Cardiac septum (tissue), 1 donor: ENCODE results near the gene TIMM22. TPM values are rescaled to one million over a fixed set of nuclear protein-coding genes. Genes with fewer than 3 reads are reported as not detected.
"Not testable (repeated sequence)": the region's sequence is repeated elsewhere in the genome, so short reads cannot be mapped to it uniquely, and the experiment has no call there.

Experiments
- DNase-seq: peaks from one replicate; pipeline ENCODE4 v3.0.0-alpha.2; 2020; ENCODE audit warnings: low spot score
- intact Hi-C: fragments of 100-400 bp; cut with DNase I; formaldehyde crosslinking; loops from one replicate; pipeline ENCODE4 v1.14.0; 2022
- microRNA-seq: library from miRNA; unstranded; fragments of <30 nt; microRNA quantifications from one replicate; pipeline ENCODE4 v1.2.0, GENCODE V29; 2020
- total RNA-seq: library from RNA; stranded (reverse); fragmentation: NEBNext Ultra II Directional; extraction: Animal tissue kit (Norgen Biotek cat#: 25700); gene quantifications from one replicate; pipeline ENCODE4 v1.2.1, GENCODE V29; 2021
- donor health status: DM: no; HTN: no; CAD: no.

The TIMM22 gene
- total RNA-seq, 1 donor from 2014 or later, result 17.8 TPM

GRCh38 chr17:1048516-1049115, 51.7 kb downstream of the TIMM22 start:
- DNase-seq, intact Hi-C loops: not testable (repeated sequence)

GRCh38 chr17:1049446-1050225, 52.7 kb downstream of the TIMM22 start:
- DNase-seq, result no peak
- intact Hi-C loops, result loop anchor here (2.0 kb wide), 1 partner anchor 45 kb away; no protein-coding TSS in a partner anchor

- intact Hi-C loops, result loop anchor here (2.0 kb wide), 1 partner anchor 46 kb away; no protein-coding TSS in a partner anchor
- DNase-seq, result no peak
Measured at GRCh38 chr17:1050246-1050995, 53.5 kb downstream of the TIMM22 start.

GRCh38 chr17:1050996-1051925, 54.3 kb downstream of the TIMM22 start:
- DNase-seq, result no peak
- intact Hi-C loops, result loop anchor here (2.0 kb wide), 1 partner anchor 46 kb away; no protein-coding TSS in a partner anchor

Small RNA genes within 50 kb of the gene (microRNA-seq; reads per million reads assigned to microRNA genes)
- gene MIR3183, result not detected

Other genes with a start within 250 kb of the TIMM22 start
- 10.9 TPM for gene GEMIN4, start 244.9 kb upstream of the TIMM22 start, total RNA-seq
- 33.8 TPM for gene GLOD4, start 214.8 kb upstream of the TIMM22 start, total RNA-seq
- 15.9 TPM for gene MRM3, start 214.8 kb upstream of the TIMM22 start, total RNA-seq
- 14.3 TPM for gene NXN, start 17.4 kb upstream of the TIMM22 start, total RNA-seq
- 158 TPM for gene ABR, start 182.9 kb downstream of the TIMM22 start, total RNA-seq